SKM-1 treated with dmso at 0.1 percent for 144 hours (cell line): ENCODE measurements around the gene SCAP.
"Not testable (repeated sequence)": the region's sequence is repeated elsewhere in the genome, so short reads cannot be mapped to it uniquely, and the experiment has no call there.

Experiments used
- DNase-seq: peaks from one replicate; lab custom pipeline; 2025; ENCODE audit not compliant: unreplicated experiment; lab: John Stamatoyannopoulos, UW

Gene SCAP

GRCh38 chr3:47399531-47400270 lies 76.0 kb downstream of the SCAP start:
- no peak for DNase-seq

GRCh38 chr3:47399016-47399415 lies 76.7 kb downstream of the SCAP start:
- DNase-seq: no peak

- DNase-seq: no peak
These were observed 77.5 kb downstream of the SCAP start for GRCh38 chr3:47398228-47398627.

GRCh38 chr3:47394881-47395280 lies 80.9 kb downstream of the SCAP start:
- DNase-seq: no peak

GRCh38 chr3:47394140-47394870 lies 81.4 kb downstream of the SCAP start:
- no peak for DNase-seq

- no peak for DNase-seq
These were observed 82.8 kb downstream of the SCAP start for GRCh38 chr3:47392933-47393332.

GRCh38 chr3:47385796-47386195 lies 89.9 kb downstream of the SCAP start:
- no peak for DNase-seq

- DNase-seq: no peak
These were observed 90.7 kb downstream of the SCAP start for GRCh38 chr3:47385007-47385406.

GRCh38 chr3:47384425-47384824 lies 91.3 kb downstream of the SCAP start:
- DNase-seq: no peak

GRCh38 chr3:47381317-47382157 lies 94.2 kb downstream of the SCAP start:
- DNase-seq: peak; percentile 78

GRCh38 chr3:47380601-47381316 lies 95.0 kb downstream of the SCAP start, which contains the start of gene PTPN23:
TSS of gene PTPN23 (plus strand) at chr3:47381021. CDS start at chr3:47381097, 76 bp downstream.
- peak; percentile 99 for DNase-seq

- DNase-seq: no peak
These were observed 95.6 kb downstream of the SCAP start for GRCh38 chr3:47380026-47380600.

- no peak for DNase-seq
These were observed 96.3 kb downstream of the SCAP start for GRCh38 chr3:47379411-47379899.

GRCh38 chr3:47378869-47379268 lies 96.9 kb downstream of the SCAP start:
- DNase-seq: no peak

- peak; percentile 77 for DNase-seq
These were observed 98.6 kb downstream of the SCAP start for GRCh38 chr3:47377186-47377585.

- no peak for DNase-seq
These were observed 99.3 kb downstream of the SCAP start for GRCh38 chr3:47376393-47376792.

GRCh38 chr3:47374587-47374986 lies 101.2 kb downstream of the SCAP start:
- no peak for DNase-seq

GRCh38 chr3:47370887-47371697 lies 104.6 kb downstream of the SCAP start:
- no peak for DNase-seq

GRCh38 chr3:47370020-47370419 lies 105.7 kb downstream of the SCAP start:
- not testable (repeated sequence) for DNase-seq
